ENCODE results near the gene TMEM271.

DNA sequence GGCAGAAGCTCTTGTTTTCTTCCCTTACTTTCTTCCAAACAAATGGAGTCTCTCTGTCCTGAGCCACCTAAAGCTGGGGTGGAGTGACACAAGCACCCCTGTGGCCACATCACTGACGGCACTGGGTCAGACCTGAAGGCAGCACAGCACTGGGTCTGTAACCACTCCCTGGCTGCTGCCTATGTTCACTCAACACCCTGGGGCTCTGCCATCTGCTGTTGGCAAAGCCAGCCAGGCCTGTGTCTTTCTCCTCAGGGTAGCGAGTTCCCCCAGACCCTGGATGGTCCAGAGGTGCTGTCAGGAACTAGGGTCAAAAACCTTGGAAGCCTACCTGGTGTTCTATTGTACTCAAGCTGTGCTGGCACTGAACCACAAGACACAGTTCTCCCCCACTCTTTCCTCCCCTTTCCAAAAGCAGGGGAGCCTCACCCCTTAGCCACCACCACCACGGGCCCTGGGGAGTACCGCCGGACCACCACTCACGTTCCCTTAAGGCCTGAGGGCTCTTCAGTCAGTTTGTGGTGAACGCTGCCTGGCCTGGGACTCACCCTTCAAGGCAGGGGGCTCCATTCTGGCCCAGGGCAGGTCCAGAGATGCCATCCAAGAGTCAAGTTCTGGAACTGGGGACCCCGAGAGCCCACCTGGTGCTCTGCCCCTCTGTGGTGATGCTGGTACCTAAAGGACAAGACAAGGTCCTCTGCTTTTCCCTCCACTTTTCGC is 31.5 kb downstream of the TMEM271 start:
- TF ChIP-seq, protein P1, sequence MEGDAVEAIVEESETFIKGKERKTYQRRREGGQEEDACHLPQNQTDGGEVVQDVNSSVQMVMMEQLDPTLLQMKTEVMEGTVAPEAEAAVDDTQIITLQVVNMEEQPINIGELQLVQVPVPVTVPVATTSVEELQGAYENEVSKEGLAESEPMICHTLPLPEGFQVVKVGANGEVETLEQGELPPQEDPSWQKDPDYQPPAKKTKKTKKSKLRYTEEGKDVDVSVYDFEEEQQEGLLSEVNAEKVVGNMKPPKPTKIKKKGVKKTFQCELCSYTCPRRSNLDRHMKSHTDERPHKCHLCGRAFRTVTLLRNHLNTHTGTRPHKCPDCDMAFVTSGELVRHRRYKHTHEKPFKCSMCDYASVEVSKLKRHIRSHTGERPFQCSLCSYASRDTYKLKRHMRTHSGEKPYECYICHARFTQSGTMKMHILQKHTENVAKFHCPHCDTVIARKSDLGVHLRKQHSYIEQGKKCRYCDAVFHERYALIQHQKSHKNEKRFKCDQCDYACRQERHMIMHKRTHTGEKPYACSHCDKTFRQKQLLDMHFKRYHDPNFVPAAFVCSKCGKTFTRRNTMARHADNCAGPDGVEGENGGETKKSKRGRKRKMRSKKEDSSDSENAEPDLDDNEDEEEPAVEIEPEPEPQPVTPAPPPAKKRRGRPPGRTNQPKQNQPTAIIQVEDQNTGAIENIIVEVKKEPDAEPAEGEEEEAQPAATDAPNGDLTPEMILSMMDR (IDR thresholded peaks at IDR 0.05; ENCODE audit: low read depth, low read length) = no peak
- TF ChIP-seq POLR2A (IDR thresholded peaks at IDR 0.05; ENCODE audit: extremely low read depth, insufficient read length) = no peak

All from NB4 (cell line).